ENCODE data around the gene CPB2. TPM values are rescaled to one million over a fixed set of nuclear protein-coding genes. Genes with fewer than 3 reads are reported as not detected.

CPB2 gene
- total RNA-seq, 1 donor = not detected

GRCh38 chr13:46145950-46146349 is 41.1 kb upstream of the CPB2 start:
- TF ChIP-seq CTCF (IDR thresholded peaks at IDR 0.05; ENCODE audit: insufficient read depth, low read length) = no peak
- H3K4me3 ChIP-seq (ENCODE audit: low read depth, low read length) = no peak overlapping the region
- no peak for DNase-seq (ENCODE audit: low read depth)

- no peak for DNase-seq (ENCODE audit: low read depth)
- H3K4me3 ChIP-seq (ENCODE audit: low read depth, low read length) = no peak overlapping the region
- TF ChIP-seq CTCF (IDR thresholded peaks at IDR 0.05; ENCODE audit: insufficient read depth, low read length) = no peak
Observed at GRCh38 chr13:46145135-46145534, 40.3 kb upstream of the CPB2 start.

GRCh38 chr13:46143184-46143701 is 38.4 kb upstream of the CPB2 start:
- no peak for TF ChIP-seq CTCF (IDR thresholded peaks at IDR 0.05; ENCODE audit: insufficient read depth, low read length)
- no peak overlapping the region for H3K4me3 ChIP-seq (ENCODE audit: low read depth, low read length)
- no peak for DNase-seq (ENCODE audit: low read depth)

GRCh38 chr13:46142776-46143175 is 37.9 kb upstream of the CPB2 start:
- no peak for TF ChIP-seq CTCF (IDR thresholded peaks at IDR 0.05; ENCODE audit: insufficient read depth, low read length)
- no peak for DNase-seq (ENCODE audit: low read depth)
- H3K4me3 ChIP-seq (ENCODE audit: low read depth, low read length) = no peak overlapping the region

- TF ChIP-seq CTCF (IDR thresholded peaks at IDR 0.05; ENCODE audit: insufficient read depth, low read length) = no peak
Observed at GRCh38 chr13:46140044-46140443, 35.2 kb upstream of the CPB2 start.

GRCh38 chr13:46137627-46138317 is 32.9 kb upstream of the CPB2 start:
- no peak for DNase-seq (ENCODE audit: low read depth)
- TF ChIP-seq CTCF (IDR thresholded peaks at IDR 0.05; ENCODE audit: insufficient read depth, low read length) = no peak
- H3K4me3 ChIP-seq (ENCODE audit: low read depth, low read length) = no peak overlapping the region

More at GRCh38 chr13:46140044-46140443, 35.2 kb upstream of the CPB2 start:
- no peak overlapping the region for H3K4me3 ChIP-seq (ENCODE audit: low read depth, low read length)
- DNase-seq (ENCODE audit: low read depth) = no peak

- no peak for DNase-seq (ENCODE audit: low read depth)
- H3K4me3 ChIP-seq (ENCODE audit: low read depth, low read length) = no peak overlapping the region
- TF ChIP-seq CTCF (IDR thresholded peaks at IDR 0.05; ENCODE audit: insufficient read depth, low read length) = no peak
Observed at GRCh38 chr13:46136688-46137087, 31.9 kb upstream of the CPB2 start.

Measured in fibroblast of the aortic adventitia (primary cell).